GM18873 (cell line): ENCODE measurements around the gene TSPAN5.

Experiments
- ATAC-seq: cut with Tn5 transposase; IDR thresholded peaks from one replicate; pipeline ENCODE4 v1.9.1; 2021; ENCODE audit warnings: mild to moderate bottlenecking, moderate library complexity, moderate number of reproducible peaks; ENCODE audit not compliant: unreplicated experiment, low FRiP score

The TSPAN5 gene

DNA sequence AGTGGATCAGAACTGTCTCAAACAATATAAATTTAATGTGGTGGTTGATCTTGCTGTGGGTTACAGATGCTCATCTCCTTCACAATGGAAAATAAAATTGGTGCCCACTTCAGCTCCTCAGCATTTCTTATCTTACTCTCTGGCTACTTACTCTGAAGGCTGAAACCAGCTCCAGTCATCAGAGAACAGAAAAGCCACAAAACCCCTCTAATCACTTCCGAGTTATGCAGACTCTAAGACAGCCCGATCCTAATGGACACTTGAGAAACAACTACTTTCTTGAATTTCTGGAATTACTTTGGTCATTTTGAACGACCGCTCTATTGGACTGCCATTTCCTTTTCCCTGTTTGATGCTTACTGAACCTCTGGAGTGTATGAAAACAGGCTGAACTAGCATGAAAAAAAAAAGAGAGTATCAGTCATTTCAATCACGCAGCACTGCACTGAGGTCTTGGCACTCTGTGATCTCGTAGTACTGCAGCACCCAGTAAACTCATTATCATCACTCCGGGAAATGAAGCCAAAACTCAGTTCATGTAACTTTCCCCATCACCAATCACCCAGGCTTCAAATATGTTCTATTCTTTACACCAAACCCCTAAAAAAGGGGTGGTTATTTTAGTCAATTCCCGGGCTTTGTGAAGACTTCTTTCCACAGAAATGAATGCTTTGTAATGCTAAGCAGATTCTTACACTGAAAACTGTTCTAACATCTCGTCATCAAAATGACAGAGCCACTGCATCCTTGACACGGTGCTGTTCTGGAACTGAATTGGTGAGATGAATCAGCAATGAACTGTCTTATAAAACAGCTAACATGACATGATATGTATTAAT, 54.5 kb downstream of the TSPAN5 start:
- ATAC-seq = peak; percentile 52

GRCh38 chr4:98602270-98602669, 56.1 kb downstream of the TSPAN5 start:
- ATAC-seq = no peak

DNA sequence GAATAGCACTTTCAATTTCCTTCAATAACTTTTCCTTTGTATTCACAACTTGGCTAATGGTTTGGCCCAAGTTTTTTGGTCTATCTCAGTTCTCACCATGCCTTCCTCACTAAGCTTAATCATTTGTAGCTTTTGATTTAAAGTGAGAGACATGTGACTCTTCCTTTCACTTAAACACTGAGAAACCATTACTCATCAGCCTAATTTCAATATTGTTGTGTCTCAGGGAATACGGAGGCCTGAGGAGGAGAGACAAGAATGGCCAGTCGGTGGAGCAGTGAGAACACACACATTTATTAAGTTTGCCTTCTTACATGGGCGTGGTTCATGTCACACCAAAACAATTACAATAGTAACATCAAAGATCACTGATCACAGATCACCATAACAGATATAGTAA, 56.7 kb downstream of the TSPAN5 start:
- ATAC-seq = no peak

DNA sequence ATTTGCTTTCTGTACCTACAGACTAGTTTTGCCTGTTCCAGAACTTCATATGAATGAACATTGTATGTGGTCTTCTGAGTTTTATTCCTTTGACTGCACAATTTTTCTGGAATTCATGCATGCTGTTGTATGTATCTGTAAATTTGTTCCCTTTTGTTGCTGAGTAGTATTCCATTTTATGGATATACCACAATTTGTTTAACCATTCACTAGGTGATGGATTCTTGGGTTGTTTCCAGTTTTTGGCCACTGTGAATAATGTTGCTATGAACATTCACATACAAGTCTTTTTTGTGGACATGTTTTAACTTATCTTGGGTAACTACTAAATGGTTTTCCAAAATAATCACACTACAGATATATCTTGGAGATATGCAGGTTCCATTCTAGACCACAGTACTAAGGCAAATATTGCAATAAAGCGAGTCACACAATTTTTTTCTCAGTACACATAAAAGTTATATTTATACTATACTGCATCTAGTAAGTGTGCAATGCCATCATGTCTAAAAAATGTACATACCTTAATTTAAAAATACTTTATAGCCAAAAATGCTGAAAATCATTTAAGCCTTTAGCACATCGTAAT, 58.7 kb downstream of the TSPAN5 start:
- ATAC-seq = no peak

- no peak for ATAC-seq
Observed at GRCh38 chr4:98586962-98587354, 71.5 kb downstream of the TSPAN5 start.

DNA sequence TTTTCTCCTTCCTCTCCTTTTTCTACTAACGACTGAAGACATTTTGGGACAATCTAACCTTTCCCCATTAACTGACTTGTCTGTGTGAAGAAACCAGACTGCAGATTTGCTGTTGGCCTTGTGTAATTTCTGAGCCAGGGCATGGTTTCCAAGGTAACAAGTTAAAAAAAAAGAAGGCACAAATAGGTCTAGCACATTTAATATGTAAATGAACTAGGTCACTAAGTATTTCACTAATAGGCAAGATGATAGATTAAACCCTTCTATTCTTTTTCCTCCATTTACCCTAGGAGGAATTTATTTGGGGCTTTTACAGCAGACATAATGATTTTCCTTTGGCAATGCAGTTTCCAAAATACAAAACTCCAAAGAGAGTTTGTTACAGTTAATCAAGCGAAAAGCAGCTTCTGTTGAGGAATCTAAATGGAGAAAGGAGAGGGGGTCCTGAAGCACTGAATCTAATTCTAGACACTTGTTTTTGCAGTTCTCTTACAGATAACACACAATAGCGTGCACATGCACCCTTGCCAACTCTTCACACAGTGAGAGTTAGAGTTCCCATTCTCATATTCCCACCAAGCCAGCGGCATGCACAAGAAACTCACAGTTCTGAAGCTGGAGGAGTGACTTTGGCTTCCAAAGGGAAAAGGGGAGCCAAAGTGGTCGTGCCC, 72.0 kb downstream of the TSPAN5 start:
- ATAC-seq = no peak

- no peak for ATAC-seq
Observed at GRCh38 chr4:98585596-98585995, 72.8 kb downstream of the TSPAN5 start.

DNA sequence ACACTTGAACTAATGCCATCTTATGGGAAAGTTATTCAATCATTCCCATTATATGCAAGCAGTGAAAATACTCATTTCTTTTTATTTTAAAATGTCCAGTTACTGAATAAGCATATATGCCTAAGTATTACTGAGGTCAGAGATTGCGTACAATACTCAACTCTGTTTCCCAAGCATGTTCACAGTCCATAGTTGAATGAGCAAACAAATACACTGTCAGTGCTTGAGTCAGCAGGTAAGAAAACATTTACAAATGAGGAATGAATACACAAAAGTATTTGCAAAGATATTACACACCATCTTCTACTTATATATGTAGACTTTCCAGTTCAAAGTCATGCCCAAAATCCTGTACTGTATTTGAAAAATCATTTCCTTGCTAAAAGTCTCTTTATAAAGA, 74.1 kb downstream of the TSPAN5 start:
- ATAC-seq = no peak

DNA sequence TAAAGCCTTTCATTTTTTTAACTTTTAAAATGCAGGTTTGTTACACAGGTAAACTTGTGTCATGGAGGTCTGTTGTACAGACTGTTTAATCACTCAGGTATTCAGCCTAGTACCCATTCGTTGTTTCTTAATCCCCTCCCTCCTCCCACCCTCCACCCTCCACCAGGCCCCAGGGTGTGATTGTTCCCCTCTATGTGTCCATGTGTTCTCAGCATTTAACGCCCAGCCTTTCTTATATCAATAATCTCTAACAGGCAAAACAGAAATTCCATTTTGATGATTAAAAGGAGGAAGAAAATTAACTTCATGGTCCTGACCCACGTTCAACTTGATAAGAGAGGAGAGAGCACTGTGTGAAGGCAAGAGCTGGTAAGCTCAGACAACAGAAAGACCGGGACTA, 75.1 kb downstream of the TSPAN5 start:
- ATAC-seq = no peak

DNA sequence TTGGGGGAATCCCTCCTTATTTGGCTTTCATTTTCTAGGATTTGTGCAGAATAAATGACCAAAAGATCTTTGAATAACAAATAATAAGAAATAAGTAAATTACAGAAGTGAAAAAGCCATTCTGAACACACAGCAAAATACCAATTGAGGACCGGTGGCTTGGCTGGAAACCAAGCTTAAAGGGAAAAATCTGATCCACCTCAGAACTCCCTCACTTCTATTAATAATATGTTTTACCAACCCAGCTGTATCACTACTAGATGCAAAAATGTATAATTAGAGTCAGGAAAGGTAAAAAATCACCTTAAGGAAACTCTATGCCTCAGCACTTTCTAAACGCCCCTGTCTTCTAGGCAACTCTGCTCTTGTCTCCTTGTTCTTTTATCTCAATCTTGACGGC, 77.3 kb downstream of the TSPAN5 start:
- no peak for ATAC-seq

GRCh38 chr4:98577956-98578355, 80.5 kb downstream of the TSPAN5 start:
- ATAC-seq = no peak

- ATAC-seq = no peak
Observed at GRCh38 chr4:98574816-98575215, 83.6 kb downstream of the TSPAN5 start.

DNA sequence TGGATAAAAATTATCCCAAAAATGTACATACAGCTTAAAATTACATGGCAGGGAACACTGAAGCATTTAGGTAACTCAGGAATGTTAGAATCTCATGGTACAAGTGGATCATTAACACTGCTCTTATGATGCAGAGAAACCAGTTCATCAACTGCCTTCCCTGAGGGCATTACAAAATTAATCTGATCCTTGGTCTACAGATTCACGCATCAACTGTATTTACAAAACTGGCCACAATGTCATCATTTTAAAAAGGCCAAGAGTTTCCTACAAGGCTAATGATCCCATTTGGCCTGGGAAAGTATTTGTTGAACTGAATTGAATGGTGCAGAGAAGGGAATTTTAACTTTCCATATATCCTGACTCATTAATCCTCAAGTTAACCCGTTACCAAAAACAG, 84.6 kb downstream of the TSPAN5 start:
- no peak for ATAC-seq

DNA sequence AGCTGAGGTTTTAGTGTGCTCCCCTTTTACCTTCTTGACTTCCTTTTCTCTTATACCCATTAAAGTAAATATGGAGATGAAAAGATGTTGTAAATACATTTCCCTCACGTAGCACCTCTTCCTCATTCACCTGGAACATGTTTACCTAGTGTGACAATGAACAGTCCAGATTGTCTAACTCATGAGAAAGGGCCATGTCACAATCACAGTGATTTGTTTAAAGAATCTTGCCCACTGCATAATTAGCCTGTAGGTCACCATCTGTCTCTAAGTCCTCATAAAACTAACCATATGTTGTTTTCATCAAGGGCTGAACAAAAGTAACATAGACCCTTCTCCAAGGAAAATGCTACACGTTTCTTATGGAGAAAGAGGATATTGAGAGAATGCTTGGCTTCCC, 85.7 kb downstream of the TSPAN5 start:
- no peak for ATAC-seq

DNA sequence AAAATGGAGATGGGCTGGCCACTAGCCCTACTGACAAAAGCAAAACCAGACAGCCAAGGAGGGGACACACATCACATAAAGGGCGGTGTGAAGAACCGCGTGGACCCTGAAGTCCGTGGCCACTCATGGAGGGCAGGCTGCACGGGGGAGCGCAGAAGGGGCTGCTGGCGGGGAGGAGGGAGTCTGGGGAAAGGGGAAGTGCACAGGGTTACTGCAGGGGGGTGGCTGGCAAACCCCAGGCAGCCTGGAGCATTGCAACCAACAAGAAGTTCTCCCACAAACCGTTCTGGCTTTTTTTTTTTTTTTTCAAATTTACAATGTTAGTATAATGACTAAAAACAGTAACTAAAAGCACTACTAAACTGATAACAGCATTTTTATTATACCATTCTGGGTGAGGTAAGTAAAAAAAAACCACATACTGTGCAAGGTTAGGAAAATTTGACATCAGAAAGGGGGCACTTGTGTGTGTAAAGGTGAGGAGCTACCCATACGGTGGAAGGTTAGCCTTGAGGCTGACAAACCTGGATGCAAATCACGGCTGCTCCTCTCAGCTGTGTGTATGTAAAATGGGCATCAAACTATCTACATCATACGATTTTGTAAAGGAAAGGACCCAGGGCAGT, 87.1 kb downstream of the TSPAN5 start:
- ATAC-seq = no peak

DNA sequence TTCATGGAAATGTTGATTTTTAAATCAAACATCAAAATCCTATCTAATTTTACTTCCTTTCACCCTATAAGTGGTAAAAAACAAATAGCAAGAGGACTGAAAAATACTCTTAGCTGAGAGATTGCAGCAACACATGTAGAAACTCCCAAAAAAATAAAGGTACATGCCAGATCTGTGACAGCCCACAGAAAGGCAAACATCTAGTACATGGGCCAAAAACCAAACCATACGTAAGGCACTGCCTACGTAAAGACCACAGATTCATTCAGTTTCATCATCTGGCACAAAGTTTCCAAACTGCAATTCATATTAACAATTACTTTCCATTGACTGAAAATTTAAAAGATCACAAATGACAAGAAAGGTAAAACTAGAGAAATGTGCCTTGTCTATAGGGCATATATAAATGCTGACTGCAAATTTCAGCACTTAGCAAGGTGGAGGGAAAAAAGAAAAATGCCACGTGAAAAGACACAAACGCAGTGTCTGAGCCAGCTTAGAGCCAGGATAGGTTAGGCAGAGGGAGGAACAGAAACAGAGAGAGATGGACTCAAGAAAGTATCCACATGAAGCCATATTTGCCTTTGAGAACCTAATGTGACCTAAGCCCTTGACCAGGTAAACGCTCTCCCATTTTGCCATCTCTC, 88.1 kb downstream of the TSPAN5 start:
- no peak for ATAC-seq

DNA sequence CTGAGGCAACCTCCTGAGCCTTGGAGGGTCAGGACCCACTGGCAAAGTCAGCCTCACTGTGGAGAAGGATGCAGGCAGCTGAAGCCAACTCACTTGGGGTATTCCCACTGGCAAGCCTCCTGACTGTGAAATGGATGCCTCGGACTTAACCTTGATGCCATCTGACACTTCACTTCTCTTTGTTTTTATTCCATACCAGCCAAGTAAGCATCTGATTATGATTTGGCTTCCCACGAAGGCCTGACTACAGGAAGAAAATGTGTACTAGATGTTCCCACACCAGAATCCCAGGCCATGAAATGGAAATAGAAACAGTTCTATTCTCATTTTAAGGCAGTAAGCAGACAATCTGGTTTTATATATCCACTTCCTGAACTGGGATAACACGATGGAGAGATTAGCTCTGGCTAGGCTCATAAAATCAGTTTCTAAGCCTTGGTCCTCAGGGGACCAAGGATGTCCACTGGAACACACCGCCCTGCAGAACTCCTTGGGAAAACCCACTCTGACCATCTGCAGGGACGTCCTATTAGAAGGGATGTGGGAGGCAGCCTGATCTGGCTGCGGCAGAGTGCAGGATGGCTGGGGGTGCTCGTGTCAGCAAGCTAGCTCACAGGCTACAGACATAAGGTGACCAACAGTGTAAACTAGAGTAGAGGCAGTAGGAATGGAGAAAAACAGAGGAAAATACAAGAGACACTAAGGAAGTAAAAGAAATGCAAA, 89.3 kb downstream of the TSPAN5 start:
- ATAC-seq = no peak

GRCh38 chr4:98567611-98568010, 90.8 kb downstream of the TSPAN5 start:
- ATAC-seq = no peak

- ATAC-seq = no peak
Observed at GRCh38 chr4:98566361-98567008, 91.9 kb downstream of the TSPAN5 start.
